K562 (cell line): ENCODE measurements around the gene RBFOX1. TPM values are rescaled to one million over a fixed set of nuclear protein-coding genes. Genes with fewer than 3 reads are reported as not detected.

Experiments
- ATAC-seq: fragments of 200-7000 bp; cut with Tn5 transposase; 3 replicates; pipeline ENCODE4 v1.9.1; 2020; ENCODE audit warnings: moderate library complexity
- BruUV-seq: library from RNA; stranded (reverse); fragments of 400-500 nt; replicated peaks from 2 replicates; lab custom pipeline; 2021; lab: Mats Ljungman, UMichigan
- CTCF ChIA-PET: fragments of 300-600 bp; formaldehyde crosslinking; extraction: SDS; loops from one replicate; lab custom pipeline; 2021; ENCODE audit warnings: low intra/inter-chr PET ratio; lab: Yijun Ruan, JAX
- POLR2A ChIA-PET: fragments of 300-600, 350-650 bp; sonication (Branson Sonifier 250); formaldehyde crosslinking; extraction: SDS; loops from one replicate; lab custom pipeline; 2021; ENCODE audit warnings: antibody characterized with exemption, inconsistent platforms; lab: Yijun Ruan, JAX
- DNase-seq, 4 experiments: peaks; one replicate each; pipeline versions ENCODE4 v3.0.0 to v3.0.0-alpha.2; 2011 to 2018; ENCODE audit warnings: low spot score in 3 of 4, mixed read lengths in 3 of 4; ENCODE audit errors: extremely low read depth in 1 of 4
- FAIRE-seq: peaks from 2 replicates; lab custom pipeline; 2011; peaks lifted over from hg19 to GRCh38; lab: Jason Lieb, UNC
- H2AFZ ChIP-seq: 2 replicates; pipeline ENCODE4 v1.6.0; 2011; ENCODE audit warnings: low read depth, low read length, control low read depth, inconsistent platforms
- H3K27ac ChIP-seq: fragments of 200-600 bp; 3 replicates; pipeline ENCODE4 v1.8.0; 2011; ENCODE audit warnings: low read depth, mild to moderate bottlenecking, control low read depth, inconsistent platforms, low read length, moderate library complexity, mixed read lengths; ENCODE audit errors: extremely low read depth
- H3K27me3 ChIP-seq, 2 experiments: fragments of 300-600 bp in 1 of 2; 2 replicates in 1 of 2; 3 replicates in 1 of 2; pipeline versions ENCODE4 v1.6.0 to v1.8.0; 2011; ENCODE audit warnings: inconsistent platforms in 2 of 2, low read length in 2 of 2, mild to moderate bottlenecking in 1 of 2, mixed read lengths in 1 of 2, moderate library complexity in 1 of 2; ENCODE audit not compliant: control insufficient read depth in 2 of 2, insufficient read depth in 2 of 2
- H3K36me3 ChIP-seq: fragments of 300-600 bp; 3 replicates; pipeline ENCODE4 v1.8.0; 2011; ENCODE audit warnings: mild to moderate bottlenecking, low read length, inconsistent platforms; ENCODE audit not compliant: control insufficient read depth, insufficient read depth
- H3K4me1 ChIP-seq, 2 experiments: fragments of 200-600 bp in 1 of 2; replicated peaks in 1 of 2; 2 replicates in 1 of 2; 3 replicates in 1 of 2; pipeline versions ENCODE4 v1.5.1 to v1.8.0; 2011; ENCODE audit warnings: inconsistent platforms in 2 of 2, low read length in 2 of 2, mild to moderate bottlenecking in 1 of 2, mixed read lengths in 1 of 2, moderate library complexity in 1 of 2; ENCODE audit not compliant: control insufficient read depth in 2 of 2, insufficient read depth in 2 of 2
- H3K4me2 ChIP-seq: 2 replicates; pipeline ENCODE4 v1.6.1; 2011; ENCODE audit warnings: low read length, control low read depth, inconsistent platforms, mixed read lengths; ENCODE audit not compliant: insufficient read depth
- H3K4me3 ChIP-seq: fragments of 200-600 bp; sonication (generic), shearing (Covaris generic); 2 replicates; pipeline ENCODE4 v1.5.1; 2016; ENCODE audit warnings: control low read depth, inconsistent platforms
- H3K79me2 ChIP-seq: fragments of 200-600 bp; 3 replicates; pipeline ENCODE4 v1.8.0; 2011; ENCODE audit warnings: low read length, inconsistent platforms; ENCODE audit not compliant: control insufficient read depth, insufficient read depth
- H3K9ac ChIP-seq, 2 experiments: 2 replicates each; pipeline versions ENCODE4 v1.6.0 to v1.6.1; 2011; ENCODE audit warnings: low read depth in 2 of 2, low read length in 2 of 2, control low read depth in 1 of 2, inconsistent platforms in 1 of 2, mild to moderate bottlenecking in 1 of 2, mixed read lengths in 1 of 2; ENCODE audit not compliant: insufficient read depth in 1 of 2
- H3K9me1 ChIP-seq: one replicate; pipeline ENCODE4 v1.6.0; 2011; ENCODE audit warnings: inconsistent platforms, mild to moderate bottlenecking, low read length, moderate library complexity; ENCODE audit not compliant: control insufficient read depth, insufficient read depth
- H3K9me3 ChIP-seq: replicated peaks from 2 replicates; pipeline ENCODE4 v1.5.1; 2011; ENCODE audit warnings: low read depth, low read length, inconsistent platforms; ENCODE audit not compliant: control insufficient read depth, insufficient read depth
- H4K20me1 ChIP-seq: replicated peaks from 2 replicates; pipeline ENCODE4 v1.6.1; 2011; ENCODE audit warnings: low read length, inconsistent platforms, mixed read lengths; ENCODE audit not compliant: control insufficient read depth, insufficient read depth
- EHMT2 ChIP-seq: fragments of 450-650 bp; IDR thresholded peaks from 2 replicates; pipeline ENCODE4 v1.6.1; 2018; ENCODE audit warnings: antibody characterized with exemption
- MYC ChIP-seq, 2 experiments: fragments of 250-450 bp in 1 of 2; sonication (Bioruptor Pico) in 1 of 2; IDR thresholded peaks; 2 replicates each; pipeline versions ENCODE4 v1.5.1 to v1.6.1; 2012 to 2021; ENCODE audit warnings: low read depth in 2 of 2, borderline replicate concordance in 1 of 2, improper control_type of control experiment in 1 of 2, low read length in 1 of 2, mild to moderate bottlenecking in 1 of 2, moderate library complexity in 1 of 2
- POLR2AphosphoS5 ChIP-seq: IDR thresholded peaks from 2 replicates; pipeline ENCODE4 v1.6.1; 2011; ENCODE audit warnings: mild to moderate bottlenecking, low read depth, low read length, moderate library complexity; ENCODE audit not compliant: control insufficient read depth, insufficient read depth
- STAT5A ChIP-seq: IDR thresholded peaks from 2 replicates; pipeline ENCODE4 v1.6.1; 2012; ENCODE audit warnings: low read length, inconsistent platforms, borderline replicate concordance
- WGBS: fragments of 100-300 bp; shearing (Covaris generic); methylation state at CpG from one replicate; pipeline ENCODE4 v1.1.6; 2016; ENCODE audit warnings: low coverage, mixed read lengths; ENCODE audit not compliant: insufficient coverage; ENCODE audit errors: missing lambda C conversion rate; 5-methylcytosine and 5-hydroxymethylcytosine counted together
- in situ Hi-C: fragments of 300-500 bp; cut with MboI; formaldehyde crosslinking; loops from 4 replicates; pipeline ENCODE4 v1.15.0; 2018; ENCODE audit warnings: inconsistent platforms, mixed read lengths
- intact Hi-C: fragments of 100-400 bp; cut with micrococcal nuclease; formaldehyde crosslinking; loops from 2 replicates; pipeline ENCODE4 v1.14.2; 2022
- polyA plus RNA-seq, 8 experiments: library from polyadenylated mRNA; depleted of rRNA in 4 of 8; stranded (reverse) in 5 of 8; unstranded in 3 of 8; fragments of >200 nt; fragmentation: Nextera tagmentation in 2 of 8; fragmentation: Illumina TruSeq in 1 of 8; extraction: Ambion mirVana in 2 of 8; extraction: Trizol in 1 of 8; gene quantifications; 2 replicates each; pipeline versions ENCODE4 v1.2.1 to v1.2.3, GENCODE V29; 2011 to 2014; ENCODE audit warnings: inconsistent platforms in 1 of 8, missing spikeins in 1 of 8
- total RNA-seq, 7 experiments: library from RNA; depleted of rRNA in 6 of 7; stranded (reverse); fragments of >200 nt in 6 of 7; fragmentation: Illumina TruSeq in 2 of 7; extraction: Trizol in 2 of 7; gene quantifications; 2 replicates each; pipeline versions ENCODE4 v1.2.1 to v1.2.3, GENCODE V29; 2011 to 2021; ENCODE audit warnings: low replicate concordance in 1 of 7

The RBFOX1 gene
- total and polyA plus RNA-seq, 9 of the 15 experiments (the other 6 are each of a cell fraction or from before 2014, with no cell fraction given): 0.03 TPM; not detected in 8

- ChIA-PET CTCF (no interaction called here), POLR2A (interaction anchor here (0.6 to 0.7 kb wide), 2 partner anchors 13 to 1510 kb away, joined by 3 read pairs; no protein-coding TSS in a partner anchor)
- no TSS peak for BruUV-seq
- H3K27ac ChIP-seq: no peak overlapping the region
- H2AFZ ChIP-seq: no peak overlapping the region
- no peaks in the 10 kb centered on the region for H3K9me1 ChIP-seq
- intact Hi-C loops: no loop called here
- TF ChIP-seq EHMT2: no peak
- FAIRE-seq (no peak), ATAC-seq (no peak), DNase-seq (no peak)
- no peaks in the 10 kb centered on the region for H3K79me2 ChIP-seq
- H3K36me3 ChIP-seq: no peaks in the 10 kb centered on the region
- no peaks in the 10 kb centered on the region; a peak in 1 of 5 replicates for H3K27me3 ChIP-seq
- no peak overlapping the region for H3K4me2 ChIP-seq
- in situ Hi-C loops: no loop called here
- no peak overlapping the region for H3K4me3 ChIP-seq
- no peak overlapping the region for H3K9ac ChIP-seq
- H3K9me3 ChIP-seq: no peaks in the 10 kb centered on the region
- no peaks in the 10 kb centered on the region for H3K4me1 ChIP-seq
- no peaks in the 10 kb centered on the region; the same call in 1 of the 2 replicates for H4K20me1 ChIP-seq
- 0% methylated on average over 7 of the region's 7 CpGs for WGBS
Observed at GRCh38 chr16:7366041-7366440, 33.4 kb downstream of the RBFOX1 start.

- no peaks in the 10 kb centered on the region for H3K79me2 ChIP-seq
- no peak for FAIRE-seq
- no peak for ATAC-seq
- no peaks in the 10 kb centered on the region for H3K36me3 ChIP-seq
- no TSS peak for BruUV-seq
- H3K9me1 ChIP-seq: no peaks in the 10 kb centered on the region
- CTCF ChIA-PET: no interaction called here
- 0% methylated on average over 8 of the region's 8 CpGs for WGBS
- no peak for TF ChIP-seq POLR2AphosphoS5
- no peak for TF ChIP-seq STAT5A
- no peak for TF ChIP-seq MYC (IDR thresholded peaks at IDR 0.05; ENCODE audit: low read depth, low read length)
- TF ChIP-seq MYC (CRISPR knock-in tag; IDR thresholded peaks at IDR 0.05; ENCODE audit: borderline replicate concordance, low read depth): no peak
- H3K4me1 ChIP-seq: no peaks in the 10 kb centered on the region
- no peaks in the 10 kb centered on the region; a peak in 1 of 5 replicates for H3K27me3 ChIP-seq
- no peaks in the 10 kb centered on the region; the same call in 1 of the 2 replicates for H4K20me1 ChIP-seq
- no peak for DNase-seq
- H3K4me2 ChIP-seq: no peak overlapping the region
- H3K9ac ChIP-seq: no peak overlapping the region
- intact Hi-C loops: no loop called here
- no peak overlapping the region for H3K4me3 ChIP-seq
- H2AFZ ChIP-seq: no peak overlapping the region
- in situ Hi-C loops: no loop called here
- POLR2A ChIA-PET: no interaction called here
- H3K27ac ChIP-seq: no peak overlapping the region
- no peaks in the 10 kb centered on the region for H3K9me3 ChIP-seq
Observed at GRCh38 chr16:7366993-7367880, 34.6 kb downstream of the RBFOX1 start.
